ENCODE results near the gene PALM. TPM values are rescaled to one million over a fixed set of nuclear protein-coding genes. Genes with fewer than 3 reads are reported as not detected.
"Not testable (repeated sequence)": the region's sequence is repeated elsewhere in the genome, so short reads cannot be mapped to it uniquely, and the experiment has no call there.

The PALM gene
- total RNA-seq, 2 donors from 2014 or later, result 0.72 to 2.0 TPM

- ATAC-seq (replicated peaks in 1 of 2) (peak; percentile 72 to 74), DNase-seq (peak; percentile 67 to 72)
- no peaks in the 10 kb centered on the region for H3K27me3 Mint-ChIP-seq (ENCODE audit: low read depth)
- H3K9me3 Mint-ChIP-seq, result no peaks in the 10 kb centered on the region
- H3K27ac Mint-ChIP-seq, result no peak overlapping the region
- H3K4me1 Mint-ChIP-seq (ENCODE audit: low read depth), result peaks cover 7% of the 10 kb centered on the region
- H3K36me3 Mint-ChIP-seq (ENCODE audit: insufficient read depth in 2 of 2), result no peaks in the 10 kb centered on the region
- H3K4me3 Mint-ChIP-seq, result no peak overlapping the region
Observed at GRCh38 chr19:737591-738093, 28.9 kb downstream of the PALM start.

- peaks cover 5% of the 10 kb centered on the region for H3K4me1 Mint-ChIP-seq (ENCODE audit: low read depth)
- H3K36me3 Mint-ChIP-seq (ENCODE audit: insufficient read depth in 2 of 2), result no peaks in the 10 kb centered on the region
- no peaks in the 10 kb centered on the region for H3K27me3 Mint-ChIP-seq (ENCODE audit: low read depth)
- H3K27ac Mint-ChIP-seq, result no peak overlapping the region
- DNase-seq, result no peak
- no peak overlapping the region for H3K4me3 Mint-ChIP-seq
- ATAC-seq (replicated peaks in 1 of 2), result no peak
- peaks cover 0 to 1% of the 10 kb centered on the region in 2 donors for H3K9me3 Mint-ChIP-seq
Observed at GRCh38 chr19:738509-739128, 29.9 kb downstream of the PALM start.

GRCh38 chr19:739998-740715 is 31.4 kb downstream of the PALM start:
- Mint-ChIP-seq H3K27me3 (ENCODE audit: low read depth) (no peaks in the 10 kb centered on the region), H3K27ac (no peak overlapping the region), H3K9me3 (peaks cover 0 to 2% of the 10 kb centered on the region in 2 donors), H3K4me3 (no peak overlapping the region), H3K4me1 (ENCODE audit: low read depth) (no peaks in the 10 kb centered on the region), H3K36me3 (ENCODE audit: insufficient read depth in 2 of 2) (peaks cover 0 to 3% of the 10 kb centered on the region in 2 donors)
- no peak for ATAC-seq (replicated peaks in 1 of 2)
- DNase-seq, result no peak

- DNase-seq; H3K27ac Mint-ChIP-seq; H3K9me3 Mint-ChIP-seq; ATAC-seq (replicated peaks in 1 of 2); H3K4me3 Mint-ChIP-seq; H3K36me3 Mint-ChIP-seq (ENCODE audit: insufficient read depth in 2 of 2); H3K27me3 Mint-ChIP-seq (ENCODE audit: low read depth); H3K4me1 Mint-ChIP-seq (ENCODE audit: low read depth): not testable (repeated sequence)
Observed at GRCh38 chr19:740816-741505, 32.2 kb downstream of the PALM start.

- DNase-seq, result peak in 1 of 2 donors; percentile 6
- Mint-ChIP-seq H3K9me3 (peaks cover 0 to 2% of the 10 kb centered on the region in 2 donors), H3K4me1 (ENCODE audit: low read depth) (no peaks in the 10 kb centered on the region), H3K27me3 (ENCODE audit: low read depth) (no peaks in the 10 kb centered on the region), H3K36me3 (ENCODE audit: insufficient read depth in 2 of 2) (peaks cover 0 to 3% of the 10 kb centered on the region in 2 donors), H3K4me3 (no peak overlapping the region), H3K27ac (no peak overlapping the region)
- no peak for ATAC-seq (replicated peaks in 1 of 2)
Observed at GRCh38 chr19:741506-742131, 32.9 kb downstream of the PALM start.

- DNase-seq (no peak), ATAC-seq (replicated peaks in 1 of 2) (no peak)
- peaks cover 0 to 3% of the 10 kb centered on the region in 2 donors for H3K36me3 Mint-ChIP-seq (ENCODE audit: insufficient read depth in 2 of 2)
- no peak overlapping the region for H3K4me3 Mint-ChIP-seq
- H3K9me3 Mint-ChIP-seq, result peaks cover 0 to 2% of the 10 kb centered on the region in 2 donors
- no peaks in the 10 kb centered on the region for H3K4me1 Mint-ChIP-seq (ENCODE audit: low read depth)
- no peaks in the 10 kb centered on the region for H3K27me3 Mint-ChIP-seq (ENCODE audit: low read depth)
- no peak overlapping the region for H3K27ac Mint-ChIP-seq
Observed at GRCh38 chr19:742540-743075, 33.9 kb downstream of the PALM start.

- Mint-ChIP-seq H3K27me3 (ENCODE audit: low read depth) (no peaks in the 10 kb centered on the region), H3K4me1 (ENCODE audit: low read depth) (no peaks in the 10 kb centered on the region), H3K27ac (no peak overlapping the region), H3K9me3 (peaks cover 0 to 2% of the 10 kb centered on the region in 2 donors), H3K36me3 (ENCODE audit: insufficient read depth in 2 of 2) (peaks cover 0 to 3% of the 10 kb centered on the region in 2 donors), H3K4me3 (no peak overlapping the region)
- ATAC-seq (replicated peaks in 1 of 2) (no peak), DNase-seq (no peak)
Observed at GRCh38 chr19:743168-743687, 34.5 kb downstream of the PALM start.

- H3K4me1 Mint-ChIP-seq (ENCODE audit: low read depth); DNase-seq; H3K36me3 Mint-ChIP-seq (ENCODE audit: insufficient read depth in 2 of 2); ATAC-seq (replicated peaks in 1 of 2); H3K27me3 Mint-ChIP-seq (ENCODE audit: low read depth); H3K27ac Mint-ChIP-seq; H3K4me3 Mint-ChIP-seq; H3K9me3 Mint-ChIP-seq: not testable (repeated sequence)
Observed at GRCh38 chr19:745138-745537, 36.4 kb downstream of the PALM start.

- ATAC-seq (replicated peaks in 1 of 2), result no peak
- H3K4me3 Mint-ChIP-seq, result no peak overlapping the region
- no peak for DNase-seq
- no peaks in the 10 kb centered on the region for H3K4me1 Mint-ChIP-seq (ENCODE audit: low read depth)
- H3K27ac Mint-ChIP-seq, result no peak overlapping the region
- peaks cover 0 to 2% of the 10 kb centered on the region in 2 donors for H3K9me3 Mint-ChIP-seq
- no peaks in the 10 kb centered on the region for H3K27me3 Mint-ChIP-seq (ENCODE audit: low read depth)
- peaks cover 0 to 3% of the 10 kb centered on the region in 2 donors for H3K36me3 Mint-ChIP-seq (ENCODE audit: insufficient read depth in 2 of 2)
Observed at GRCh38 chr19:746208-746819, 37.6 kb downstream of the PALM start.

- H3K9me3 Mint-ChIP-seq, result peaks cover 0 to 2% of the 10 kb centered on the region in 2 donors
- H3K4me1 Mint-ChIP-seq (ENCODE audit: low read depth), result no peaks in the 10 kb centered on the region
- no peaks in the 10 kb centered on the region for H3K27me3 Mint-ChIP-seq (ENCODE audit: low read depth)
- H3K4me3 Mint-ChIP-seq, result no peak overlapping the region
- no peak overlapping the region for H3K27ac Mint-ChIP-seq
- DNase-seq, result no peak
- ATAC-seq (replicated peaks in 1 of 2), result no peak
- H3K36me3 Mint-ChIP-seq (ENCODE audit: insufficient read depth in 2 of 2), result peaks cover 0 to 3% of the 10 kb centered on the region in 2 donors
Observed at GRCh38 chr19:746956-747355, 38.2 kb downstream of the PALM start.

- peaks cover 0 to 2% of the 10 kb centered on the region in 2 donors for H3K9me3 Mint-ChIP-seq
- no peak for DNase-seq
- no peak for ATAC-seq (replicated peaks in 1 of 2)
- no peak overlapping the region for H3K4me3 Mint-ChIP-seq
- H3K27me3 Mint-ChIP-seq (ENCODE audit: low read depth), result no peaks in the 10 kb centered on the region
- peaks cover 0 to 3% of the 10 kb centered on the region in 2 donors for H3K36me3 Mint-ChIP-seq (ENCODE audit: insufficient read depth in 2 of 2)
- no peak overlapping the region for H3K27ac Mint-ChIP-seq
- H3K4me1 Mint-ChIP-seq (ENCODE audit: low read depth), result no peaks in the 10 kb centered on the region
Observed at GRCh38 chr19:747432-748273, 38.9 kb downstream of the PALM start.

GRCh38 chr19:748274-748598 is 39.5 kb downstream of the PALM start:
- H3K9me3 Mint-ChIP-seq, result peaks cover 0 to 2% of the 10 kb centered on the region in 2 donors
- DNase-seq (no peak), ATAC-seq (replicated peaks in 1 of 2) (no peak)
- H3K36me3 Mint-ChIP-seq (ENCODE audit: insufficient read depth in 2 of 2), result peaks cover 0 to 3% of the 10 kb centered on the region in 2 donors
- H3K27me3 Mint-ChIP-seq (ENCODE audit: low read depth), result no peaks in the 10 kb centered on the region
- H3K27ac Mint-ChIP-seq, result no peak overlapping the region
- no peak overlapping the region for H3K4me3 Mint-ChIP-seq
- no peaks in the 10 kb centered on the region for H3K4me1 Mint-ChIP-seq (ENCODE audit: low read depth)
